ENCODE data around the gene ZNF628.

The ZNF628 gene

DNA sequence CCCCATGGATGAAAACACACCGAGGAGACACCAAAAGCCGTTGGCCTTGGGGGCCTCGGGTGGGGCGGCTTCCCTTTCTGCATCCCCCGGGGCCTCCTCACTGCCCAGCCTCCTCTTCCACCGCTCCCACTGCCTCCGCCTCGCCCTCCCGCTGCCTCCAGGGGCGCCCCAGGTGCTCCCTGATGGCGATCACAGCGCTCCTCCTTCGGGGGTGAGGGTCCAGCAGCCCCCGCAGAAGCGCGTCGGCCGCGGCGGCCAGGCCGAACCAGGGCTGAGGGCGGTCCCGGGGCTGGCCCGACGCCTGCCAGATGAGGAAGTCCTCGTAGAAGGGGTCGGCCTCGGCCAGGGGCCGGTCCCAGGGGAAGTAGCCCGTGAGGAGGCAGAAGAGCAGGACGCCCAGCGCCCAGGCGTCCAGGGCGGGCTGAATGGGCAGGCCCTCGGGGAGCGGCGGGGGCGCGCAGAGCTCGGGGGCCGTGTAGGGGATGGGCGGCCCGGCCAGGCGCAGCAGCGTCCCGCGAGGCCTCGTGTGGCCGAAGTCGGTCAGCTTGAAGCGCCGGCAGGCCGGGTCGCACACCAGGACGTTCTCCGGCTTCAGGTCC lies 53.3 kb downstream of the ZNF628 start:
- H3K4me3 ChIP-seq (ENCODE audit: low read depth, low read length): no peak overlapping the region
- TF ChIP-seq, protein P1, sequence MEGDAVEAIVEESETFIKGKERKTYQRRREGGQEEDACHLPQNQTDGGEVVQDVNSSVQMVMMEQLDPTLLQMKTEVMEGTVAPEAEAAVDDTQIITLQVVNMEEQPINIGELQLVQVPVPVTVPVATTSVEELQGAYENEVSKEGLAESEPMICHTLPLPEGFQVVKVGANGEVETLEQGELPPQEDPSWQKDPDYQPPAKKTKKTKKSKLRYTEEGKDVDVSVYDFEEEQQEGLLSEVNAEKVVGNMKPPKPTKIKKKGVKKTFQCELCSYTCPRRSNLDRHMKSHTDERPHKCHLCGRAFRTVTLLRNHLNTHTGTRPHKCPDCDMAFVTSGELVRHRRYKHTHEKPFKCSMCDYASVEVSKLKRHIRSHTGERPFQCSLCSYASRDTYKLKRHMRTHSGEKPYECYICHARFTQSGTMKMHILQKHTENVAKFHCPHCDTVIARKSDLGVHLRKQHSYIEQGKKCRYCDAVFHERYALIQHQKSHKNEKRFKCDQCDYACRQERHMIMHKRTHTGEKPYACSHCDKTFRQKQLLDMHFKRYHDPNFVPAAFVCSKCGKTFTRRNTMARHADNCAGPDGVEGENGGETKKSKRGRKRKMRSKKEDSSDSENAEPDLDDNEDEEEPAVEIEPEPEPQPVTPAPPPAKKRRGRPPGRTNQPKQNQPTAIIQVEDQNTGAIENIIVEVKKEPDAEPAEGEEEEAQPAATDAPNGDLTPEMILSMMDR (IDR thresholded peaks at IDR 0.05; ENCODE audit: borderline replicate concordance, insufficient read depth, low read depth, low read length): no peak

DNA sequence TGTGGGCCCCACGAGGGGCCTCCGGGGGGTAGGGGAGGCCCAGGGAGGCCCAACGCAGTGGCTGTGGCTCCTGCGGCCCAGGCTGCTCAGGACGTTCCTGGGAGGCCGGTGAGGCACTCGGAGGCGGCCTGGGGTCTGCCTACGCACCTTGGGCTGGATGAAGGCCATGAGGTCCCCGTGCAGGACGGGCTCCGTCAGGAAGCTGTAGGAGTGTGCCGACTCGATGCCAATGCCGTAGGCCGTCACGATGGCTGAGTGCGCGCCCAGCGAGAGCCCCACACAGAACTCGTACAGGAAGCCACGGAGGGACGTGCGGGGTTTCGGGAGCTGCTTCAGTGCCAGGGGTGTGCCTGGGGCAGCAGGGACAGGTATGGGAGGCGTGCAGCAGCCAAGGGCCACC lies 54.6 kb downstream of the ZNF628 start:
- TF ChIP-seq, protein P1 (IDR thresholded peaks at IDR 0.05; ENCODE audit: borderline replicate concordance, insufficient read depth, low read depth, low read length): no peak
- H3K4me3 ChIP-seq (ENCODE audit: low read depth, low read length): no peak overlapping the region

All from GM12875 (cell line).